Mammary epithelial cell (primary cell): ENCODE measurements around the gene UNC93B1.

ENCODE experiments used
- CTCF ChIP-seq, 2 donors: IDR thresholded peaks in 1 of 2; conservative IDR thresholded peaks in 1 of 2; 2 replicates each; pipeline ENCODE4 v1.5.1; 2011 to 2012; ENCODE audit warnings: inconsistent platforms in 2 of 2, low read length in 2 of 2, mild to moderate bottlenecking in 2 of 2, control low read depth in 1 of 2, low read depth in 1 of 2; ENCODE audit not compliant: insufficient read depth in 1 of 2; ENCODE audit errors: extremely low read depth in 1 of 2
- EZH2 ChIP-seq: IDR thresholded peaks from 2 replicates; pipeline ENCODE4 v1.6.1; 2012; ENCODE audit warnings: low read length, inconsistent platforms, borderline replicate concordance

DNA sequence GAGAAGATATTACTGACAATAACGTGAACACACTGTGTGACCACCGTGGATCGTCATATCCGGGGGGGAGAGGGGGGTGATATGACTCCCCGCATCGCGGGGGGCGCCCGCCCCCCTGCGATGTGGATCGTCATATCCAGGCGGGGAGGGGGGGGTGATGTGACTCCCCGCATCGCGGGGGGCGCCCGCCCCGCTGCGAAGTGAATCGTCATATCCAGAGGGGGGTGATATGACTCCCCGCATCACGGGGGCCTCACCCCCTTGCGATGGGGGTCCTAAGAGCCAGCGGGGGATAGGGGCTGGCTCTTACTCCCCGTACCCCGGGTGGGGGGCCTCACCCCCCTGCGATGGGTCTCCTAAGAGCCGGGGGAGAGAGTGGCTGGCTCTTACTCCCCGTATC, 19.9 kb downstream of the UNC93B1 start:
- TF ChIP-seq CTCF (conservative IDR thresholded peaks at IDR 0.05 in 1 of 2, IDR thresholded peaks at IDR 0.05 in 1 of 2; ENCODE audit: extremely low read depth in 1 of 2, insufficient read depth in 1 of 2, low read depth in 1 of 2, low read length in 2 of 2): no peak
- no peak for TF ChIP-seq EZH2
